Colonic mucosa (tissue), 4 donors: Measurements from ENCODE around the gene ARNT2. TPM values are rescaled to one million over a fixed set of nuclear protein-coding genes. Genes with fewer than 3 reads are reported as not detected.

ENCODE experiments used
- DNase-seq: peaks from one replicate; pipeline ENCODE4 v3.0.0-alpha.2; 2020
- H3K27ac ChIP-seq: fragments of 200-600 bp; one replicate; pipeline ENCODE4 v1.8.0; 2021
- H3K27me3 ChIP-seq: fragments of 200-600 bp; one replicate; pipeline ENCODE4 v1.8.0; 2021
- H3K36me3 ChIP-seq: fragments of 200-600 bp; one replicate; pipeline ENCODE4 v1.8.0; 2021
- H3K4me1 ChIP-seq: fragments of 200-600 bp; one replicate; pipeline ENCODE4 v1.8.0; 2021; ENCODE audit warnings: mild to moderate bottlenecking
- H3K4me3 ChIP-seq: fragments of 200-600 bp; one replicate; pipeline ENCODE4 v1.8.0; 2021
- H3K9ac ChIP-seq, 2 donors: one replicate each; pipeline ENCODE4 v1.7.0; 2013; ENCODE audit warnings: control low read depth in 2 of 2, low read depth in 2 of 2, low read length in 2 of 2
- H3K9me3 ChIP-seq: fragments of 200-600 bp; one replicate; pipeline ENCODE4 v1.8.0; 2021
- CTCF ChIP-seq: fragments of 200-600 bp; IDR thresholded peaks from one replicate; pipeline ENCODE4 v1.8.0; 2022; ENCODE audit warnings: antibody characterized with exemption, mild to moderate bottlenecking
- intact Hi-C: fragments of 100-400 bp; cut with DNase I; formaldehyde crosslinking; loops from one replicate; pipeline ENCODE4 v1.14.1; 2022
- total RNA-seq, 2 donors: library from RNA; stranded (reverse); fragmentation: NEBNext Ultra II Directional in 1 of 2; extraction: Animal tissue kit (Norgen Biotek cat#: 25700) in 1 of 2; gene quantifications; one replicate each; pipeline ENCODE4 v1.2.1, GENCODE V29; 2021
- donor health status: healthy.
- donor health status: DM: no; HTN: no; CAD: no.
- donor health status: DM: no; HTN: no; CAD: no.

ARNT2 gene
- total RNA-seq, 2 donors from 2014 or later, result 1.6 to 2.7 TPM

GRCh38 chr15:80609091-80609490 is 204.9 kb downstream of the ARNT2 start:
- no peak for TF ChIP-seq CTCF
- DNase-seq, result no peak
- Histone ChIP-seq H3K4me1 (no peaks in the 10 kb centered on the region), H3K36me3 (no peaks in the 10 kb centered on the region), H3K9ac (no peak overlapping the region), H3K9me3 (no peaks in the 10 kb centered on the region), H3K27me3 (no peaks in the 10 kb centered on the region), H3K27ac (no peak overlapping the region), H3K4me3 (no peak overlapping the region)
- intact Hi-C loops, result no loop called here

- Histone ChIP-seq H3K4me3 (no peak overlapping the region), H3K36me3 (no peaks in the 10 kb centered on the region), H3K9me3 (no peaks in the 10 kb centered on the region), H3K27ac (no peak overlapping the region), H3K4me1 (no peaks in the 10 kb centered on the region), H3K27me3 (no peaks in the 10 kb centered on the region), H3K9ac (no peak overlapping the region)
- intact Hi-C loops, result no loop called here
- no peak for DNase-seq
- TF ChIP-seq CTCF, result no peak
These were observed 205.3 kb downstream of the ARNT2 start for GRCh38 chr15:80609512-80609946.

- H3K4me3 ChIP-seq, result no peak overlapping the region
- H3K4me1 ChIP-seq, result no peaks in the 10 kb centered on the region
- H3K9ac ChIP-seq, result no peak overlapping the region
- no peak overlapping the region for H3K27ac ChIP-seq
- no peak for DNase-seq
- TF ChIP-seq CTCF, result no peak
- H3K36me3 ChIP-seq, result no peaks in the 10 kb centered on the region
- H3K9me3 ChIP-seq, result no peaks in the 10 kb centered on the region
- no peaks in the 10 kb centered on the region for H3K27me3 ChIP-seq
- intact Hi-C loops, result loop anchor here (10.0 kb wide), 1 partner anchor 163 kb away; the partner anchor contains the start of gene CEMIP
These were observed 207.4 kb downstream of the ARNT2 start for GRCh38 chr15:80611543-80612080.

GRCh38 chr15:80612118-80612823 is 208.1 kb downstream of the ARNT2 start:
- no peaks in the 10 kb centered on the region for H3K36me3 ChIP-seq
- intact Hi-C loops, result loop anchor here (10.0 kb wide), 1 partner anchor 163 kb away; the partner anchor contains the start of gene CEMIP
- DNase-seq, result no peak
- no peak overlapping the region for H3K27ac ChIP-seq
- no peaks in the 10 kb centered on the region for H3K9me3 ChIP-seq
- no peaks in the 10 kb centered on the region for H3K27me3 ChIP-seq
- TF ChIP-seq CTCF, result no peak
- H3K4me3 ChIP-seq, result no peak overlapping the region
- no peaks in the 10 kb centered on the region for H3K4me1 ChIP-seq
- no peak overlapping the region for H3K9ac ChIP-seq

GRCh38 chr15:80613762-80614365 is 209.7 kb downstream of the ARNT2 start:
- intact Hi-C loops, result loop anchor here (10.0 kb wide), 1 partner anchor 161 kb away; the partner anchor contains the start of gene CEMIP

More at GRCh38 chr15:80613762-80614365, 209.7 kb downstream of the ARNT2 start:
- H3K4me1 ChIP-seq, result no peaks in the 10 kb centered on the region
- no peaks in the 10 kb centered on the region for H3K27me3 ChIP-seq
- H3K9me3 ChIP-seq, result no peaks in the 10 kb centered on the region
- no peak for TF ChIP-seq CTCF
- H3K9ac ChIP-seq, result no peak overlapping the region
- no peak overlapping the region for H3K27ac ChIP-seq
- no peak overlapping the region for H3K4me3 ChIP-seq
- peak; percentile 11 for DNase-seq
- H3K36me3 ChIP-seq, result no peaks in the 10 kb centered on the region
